NCI-H69 (cell line): Measurements from ENCODE around the gene LRWD1.
"Not testable (repeated sequence)": the region's sequence is repeated elsewhere in the genome, so short reads cannot be mapped to it uniquely, and the experiment has no call there.

ENCODE experiments used
- DNase-seq: peaks from one replicate; lab custom pipeline; 2025; lab: John Stamatoyannopoulos, UW

LRWD1 gene

GRCh38 chr7:102496861-102497260 is 32.1 kb downstream of the LRWD1 start:
- DNase-seq: not testable (repeated sequence)

- DNase-seq: not testable (repeated sequence)
Observed at GRCh38 chr7:102497308-102497707, 32.5 kb downstream of the LRWD1 start.

- DNase-seq: not testable (repeated sequence)
Observed at GRCh38 chr7:102498321-102498720, 33.5 kb downstream of the LRWD1 start.

- DNase-seq: not testable (repeated sequence)
Observed at GRCh38 chr7:102503141-102503540, 38.4 kb downstream of the LRWD1 start.

- DNase-seq: not testable (repeated sequence)
Observed at GRCh38 chr7:102505298-102506185, 40.8 kb downstream of the LRWD1 start.

- DNase-seq: not testable (repeated sequence)
Observed at GRCh38 chr7:102507410-102508088, 42.8 kb downstream of the LRWD1 start.

DNA sequence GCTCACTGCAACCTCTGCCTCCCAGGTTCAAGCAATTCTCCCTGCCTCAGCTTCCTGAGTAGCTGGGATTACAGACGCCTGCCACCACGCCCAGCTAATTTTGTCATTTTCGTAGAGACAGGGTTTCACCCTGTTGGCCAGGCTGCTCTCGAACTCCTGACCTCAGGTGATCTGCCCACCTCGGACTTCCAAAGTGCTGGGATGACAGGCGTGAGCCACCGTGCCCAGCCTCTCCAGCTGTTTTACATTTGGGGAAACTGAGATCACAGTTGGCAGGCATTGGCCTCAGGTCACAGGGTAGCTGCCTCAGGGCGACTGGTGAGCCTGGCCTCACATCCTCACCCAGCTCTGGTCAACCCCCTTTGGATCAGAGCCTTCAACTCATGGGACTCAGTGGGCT is 45.8 kb downstream of the LRWD1 start:
- DNase-seq: not testable (repeated sequence)

GRCh38 chr7:102511860-102512522 is 47.2 kb downstream of the LRWD1 start:
- not testable (repeated sequence) for DNase-seq

DNA sequence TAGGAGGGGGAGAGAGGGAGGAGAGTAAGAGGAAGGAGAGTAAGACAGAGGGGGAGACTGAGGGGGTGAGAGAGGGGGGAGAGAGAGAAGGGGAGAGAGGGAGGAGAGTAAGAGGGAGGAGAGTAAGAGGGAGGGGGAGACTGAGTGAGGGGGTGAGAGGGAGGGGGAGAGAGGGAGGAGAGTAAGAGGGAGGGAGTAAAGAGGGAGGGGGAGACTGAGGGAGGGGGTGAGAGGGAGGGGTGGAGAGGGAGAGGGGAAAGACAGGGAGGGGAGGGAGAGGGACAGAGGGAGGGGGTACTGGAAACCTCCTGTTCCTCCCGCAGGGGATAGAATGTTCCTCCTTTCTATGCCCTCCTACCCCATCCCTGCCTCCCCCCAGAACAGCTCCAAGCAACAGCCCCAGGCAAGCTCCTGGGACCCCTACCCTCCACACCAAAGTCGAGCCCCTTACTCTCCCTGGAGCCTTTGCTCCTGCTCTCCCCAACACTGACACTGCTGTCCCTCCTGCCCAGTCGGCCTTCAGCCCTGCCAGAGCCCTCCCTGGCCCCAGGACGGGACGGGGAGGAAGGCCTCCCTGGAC is 47.9 kb downstream of the LRWD1 start:
- DNase-seq: not testable (repeated sequence)

GRCh38 chr7:102514881-102515721 is 50.3 kb downstream of the LRWD1 start:
- DNase-seq: not testable (repeated sequence)

DNA sequence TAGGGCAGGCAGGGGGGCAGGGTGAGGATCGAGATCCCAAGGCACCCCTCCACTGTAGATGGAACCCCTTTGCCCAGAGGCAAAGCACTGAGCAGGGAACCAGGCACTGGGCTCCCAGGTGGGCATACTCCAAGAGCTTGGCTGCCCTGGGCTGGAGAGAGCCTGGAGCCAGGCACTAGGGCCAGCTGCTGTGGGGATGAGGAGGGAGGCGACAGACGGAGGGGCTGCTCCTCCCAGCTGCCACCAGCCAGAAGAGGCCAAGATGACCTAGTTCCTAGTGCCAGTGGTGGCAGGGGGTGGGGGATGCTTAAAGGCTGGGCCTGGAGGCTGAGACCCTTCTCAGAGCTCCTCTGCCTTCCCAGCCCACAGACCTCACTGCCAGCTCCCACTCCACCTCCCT is 51.1 kb downstream of the LRWD1 start:
- DNase-seq: not testable (repeated sequence)

DNA sequence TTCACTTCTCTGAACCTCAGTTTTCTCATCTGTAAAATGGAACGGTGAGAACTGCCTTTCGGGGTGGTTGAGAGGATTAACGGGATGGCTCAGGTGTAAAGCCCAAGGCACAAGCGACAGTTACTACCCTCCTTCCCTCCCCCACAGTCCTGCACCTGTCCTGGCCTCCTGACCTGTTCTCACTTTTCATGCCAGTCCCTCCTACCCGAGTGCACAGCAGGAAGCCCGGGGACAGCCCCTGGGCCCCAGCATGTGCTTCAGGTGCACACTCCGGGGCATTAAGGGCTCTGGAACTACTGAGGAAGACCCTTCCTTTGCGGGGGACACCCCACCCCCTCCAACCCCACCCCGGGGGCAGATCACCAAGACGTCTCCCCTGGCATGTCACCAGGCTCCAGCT is 52.2 kb downstream of the LRWD1 start:
- DNase-seq: not testable (repeated sequence)

DNA sequence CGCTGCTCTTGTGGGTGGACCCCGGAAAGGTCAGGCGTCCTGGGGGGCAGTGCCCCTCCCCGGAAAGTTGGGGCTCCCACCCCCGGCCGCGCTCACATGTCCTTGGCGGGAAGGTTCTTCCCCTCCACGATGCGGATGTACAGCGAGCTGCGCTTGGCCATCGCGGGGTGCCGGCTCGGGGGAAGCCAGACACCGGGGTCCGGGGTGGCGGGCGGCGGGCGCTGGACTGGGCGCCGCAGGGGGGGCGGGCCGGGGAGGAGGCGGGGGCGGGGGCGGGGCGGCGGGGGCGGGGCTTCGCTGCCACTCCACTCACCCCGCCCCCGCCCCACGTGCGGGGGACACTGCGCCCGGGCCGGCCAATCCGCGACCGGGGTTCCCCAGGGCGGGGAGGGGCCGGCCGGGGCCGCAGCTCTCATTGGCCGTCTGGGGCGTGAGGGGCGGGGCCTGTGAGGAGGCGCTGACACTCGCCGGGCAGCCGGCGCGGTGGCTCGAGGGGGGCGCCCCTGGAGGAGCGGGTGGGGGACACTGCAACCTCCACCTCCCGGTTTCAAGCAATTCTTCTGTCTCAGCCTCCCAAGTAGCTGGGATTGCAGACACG is 52.9 kb downstream of the LRWD1 start, which contains the start of gene RASA4B:
Gene RASA4B (minus strand): TSS at position 228 of the 598 bp plus-strand sequence. CDS start 67 bp downstream, at position 161.
- DNase-seq: not testable (repeated sequence)

DNA sequence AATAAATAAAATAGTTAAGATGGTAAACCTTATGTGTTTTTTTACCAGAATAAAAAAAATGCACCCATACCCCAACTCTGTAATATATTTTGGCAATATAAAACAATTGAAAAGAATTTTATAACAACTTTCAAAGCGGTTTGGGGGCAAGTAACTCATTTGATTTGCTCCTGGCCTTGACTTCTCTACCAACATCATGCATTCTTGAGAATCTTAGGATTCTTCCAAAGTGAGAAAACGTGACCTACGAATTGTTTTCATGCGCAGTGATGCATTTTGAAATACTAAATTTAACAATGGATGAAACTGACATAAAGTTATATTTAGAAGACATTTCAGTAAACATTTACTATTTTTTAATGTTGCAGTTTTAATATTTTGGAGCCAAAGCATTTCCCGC is 56.0 kb downstream of the LRWD1 start:
- not testable (repeated sequence) for DNase-seq
